ENCODE data around the gene DMWD. TPM values are rescaled to one million over a fixed set of nuclear protein-coding genes. Genes with fewer than 3 reads are reported as not detected.

Gene DMWD
- total RNA-seq, 1 donor from 2014 or later: 77.3 TPM

- ChIA-PET CTCF (interaction anchor here (0.9 to 1.3 kb wide), 2 partner anchors 10 to 15 kb away, joined by 3 read pairs; no protein-coding TSS in a partner anchor), POLR2A (interaction anchor here (0.5 kb wide), 2 partner anchors 32 to 87 kb away, joined by 5 to 7 read pairs; partner anchors contain the start of gene DMPK)
- H3K4me1 Mint-ChIP-seq: peaks cover 14% of the 10 kb centered on the region
- no peak for TF ChIP-seq CTCF (IDR thresholded peaks at IDR 0.05)
- H3K27ac Mint-ChIP-seq: no peak overlapping the region
- no peaks in the 10 kb centered on the region for H3K9me3 Mint-ChIP-seq
- intact Hi-C loops (cut with micrococcal nuclease): no loop called here
- H3K4me3 Mint-ChIP-seq: no peak overlapping the region
- ATAC-seq (ENCODE audit: low read depth): no peak
- no peaks in the 10 kb centered on the region for H3K27me3 Mint-ChIP-seq
- peaks cover 3% of the 10 kb centered on the region for H3K36me3 Mint-ChIP-seq (ENCODE audit: low read depth)
- no peak for DNase-seq
Observed at GRCh38 chr19:45814166-45814780, 21.6 kb upstream of the DMWD start.

- ATAC-seq (ENCODE audit: low read depth) (no peak), DNase-seq (no peak)
- intact Hi-C loops (cut with micrococcal nuclease): no loop called here
- TF ChIP-seq CTCF (IDR thresholded peaks at IDR 0.05): no peak
- no peaks in the 10 kb centered on the region for H3K27me3 Mint-ChIP-seq
- no peak overlapping the region for H3K27ac Mint-ChIP-seq
- ChIA-PET POLR2A (no interaction called here), CTCF (no interaction called here)
- peaks cover 11% of the 10 kb centered on the region for H3K4me1 Mint-ChIP-seq
- H3K36me3 Mint-ChIP-seq (ENCODE audit: low read depth): no peaks in the 10 kb centered on the region
- H3K9me3 Mint-ChIP-seq: no peaks in the 10 kb centered on the region
- no peak overlapping the region for H3K4me3 Mint-ChIP-seq
Observed at GRCh38 chr19:45812297-45812696, 19.7 kb upstream of the DMWD start.

- Mint-ChIP-seq H3K36me3 (ENCODE audit: low read depth) (no peaks in the 10 kb centered on the region), H3K4me1 (peaks cover 6% of the 10 kb centered on the region), H3K9me3 (no peaks in the 10 kb centered on the region), H3K27me3 (no peaks in the 10 kb centered on the region), H3K4me3 (no peak overlapping the region), H3K27ac (no peak overlapping the region)
- DNase-seq (no peak), ATAC-seq (ENCODE audit: low read depth) (no peak)
- ChIA-PET CTCF (no interaction called here), POLR2A (no interaction called here)
- intact Hi-C loops (cut with micrococcal nuclease): no loop called here
- TF ChIP-seq CTCF (IDR thresholded peaks at IDR 0.05): no peak
Observed at GRCh38 chr19:45809643-45810159, 17.1 kb upstream of the DMWD start.

GRCh38 chr19:45805719-45806118 is 13.1 kb upstream of the DMWD start:
- Mint-ChIP-seq H3K36me3 (ENCODE audit: low read depth) (no peaks in the 10 kb centered on the region), H3K27ac (no peak overlapping the region)
- POLR2A ChIA-PET: no interaction called here

GRCh38 chr19:45804959-45805230 is 12.2 kb upstream of the DMWD start:
- DNase-seq (no peak), ATAC-seq (ENCODE audit: low read depth) (no peak)
- Mint-ChIP-seq H3K27ac (no peak overlapping the region), H3K4me3 (no peak overlapping the region), H3K9me3 (no peaks in the 10 kb centered on the region), H3K4me1 (peaks cover 6% of the 10 kb centered on the region), H3K36me3 (ENCODE audit: low read depth) (no peaks in the 10 kb centered on the region), H3K27me3 (no peaks in the 10 kb centered on the region)
- intact Hi-C loops (cut with micrococcal nuclease): no loop called here
- no peak for TF ChIP-seq CTCF (IDR thresholded peaks at IDR 0.05)
- ChIA-PET POLR2A (no interaction called here), CTCF (interaction anchor here (1.6 kb wide), 1 partner anchor 34 kb away, joined by 6 read pairs; no protein-coding TSS in a partner anchor)

More at GRCh38 chr19:45805719-45806118, 13.1 kb upstream of the DMWD start:
- Mint-ChIP-seq H3K9me3 (no peaks in the 10 kb centered on the region), H3K4me3 (no peak overlapping the region), H3K4me1 (peaks cover 6% of the 10 kb centered on the region), H3K27me3 (no peaks in the 10 kb centered on the region)
- ATAC-seq (ENCODE audit: low read depth) (no peak), DNase-seq (no peak)
- TF ChIP-seq CTCF (IDR thresholded peaks at IDR 0.05): no peak
- intact Hi-C loops (cut with micrococcal nuclease): no loop called here
- CTCF ChIA-PET: interaction anchor here (1.6 kb wide), 1 partner anchor 35 kb away, joined by 6 read pairs; no protein-coding TSS in a partner anchor

Measured in activated B cell treated with CpG ODN at 0.5 μM for 24 hours (primary cell).